NCI-H2107 treated with DMSO at 0.1 percent for 48 hours (cell line): ENCODE data around the gene SRP14.

ENCODE experiments used
- DNase-seq: peaks from one replicate; lab custom pipeline; 2025; ENCODE audit not compliant: unreplicated experiment; lab: John Stamatoyannopoulos, UW

Gene SRP14

GRCh38 chr15:39990706-39991105 lies 48.3 kb downstream of the SRP14 start:
- no peak for DNase-seq

DNA sequence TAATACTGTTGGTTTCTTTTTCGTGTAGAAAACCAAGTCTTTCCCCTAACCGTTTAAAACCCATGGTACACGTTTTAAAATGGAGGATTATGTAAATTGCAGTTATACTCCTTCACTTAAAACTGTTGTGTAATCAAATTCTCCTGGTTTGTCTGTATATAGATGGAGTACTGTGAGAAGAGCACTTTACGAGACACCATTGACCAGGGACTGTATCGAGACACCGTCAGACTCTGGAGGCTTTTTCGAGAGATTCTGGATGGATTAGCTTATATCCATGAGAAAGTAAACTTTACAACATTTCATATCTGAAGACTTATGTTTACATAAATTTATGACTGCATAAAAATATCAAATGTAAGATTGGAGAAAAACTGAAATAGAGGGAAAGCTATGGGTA lies 51.2 kb downstream of the SRP14 start:
- no peak for DNase-seq
